Non-pigmented ciliary epithelial cell (primary cell): Measurements from ENCODE around the gene WFDC9.
"Not testable (repeated sequence)": the region's sequence is repeated elsewhere in the genome, so short reads cannot be mapped to it uniquely, and the experiment has no call there.

Experiments used
- DNase-seq: peaks from one replicate; pipeline ENCODE4 v3.0.0-alpha.2; 2010; ENCODE audit warnings: low read depth

Gene WFDC9

GRCh38 chr20:45592574-45593189, 38.4 kb downstream of the WFDC9 start:
- no peak for DNase-seq

GRCh38 chr20:45589725-45590124, 41.4 kb downstream of the WFDC9 start:
- DNase-seq = no peak

- no peak for DNase-seq
Measured at GRCh38 chr20:45588800-45589199, 42.3 kb downstream of the WFDC9 start.

- DNase-seq = not testable (repeated sequence)
Measured at GRCh38 chr20:45585986-45586385, 45.1 kb downstream of the WFDC9 start.

- DNase-seq = not testable (repeated sequence)
Measured at GRCh38 chr20:45584294-45584693, 46.8 kb downstream of the WFDC9 start.

- no peak for DNase-seq
Measured at GRCh38 chr20:45583502-45583901, 47.6 kb downstream of the WFDC9 start.

GRCh38 chr20:45581702-45582101, 49.4 kb downstream of the WFDC9 start:
- DNase-seq = no peak

GRCh38 chr20:45579184-45579583, 51.9 kb downstream of the WFDC9 start, which contains the start of gene WFDC8:
Gene WFDC8 (minus strand): TSS chr20:45579284. CDS start chr20:45579247, 37 bp downstream.
- no peak for DNase-seq

GRCh38 chr20:45578231-45578630, 52.9 kb downstream of the WFDC9 start:
- no peak for DNase-seq

- no peak for DNase-seq
Measured at GRCh38 chr20:45576995-45577394, 54.1 kb downstream of the WFDC9 start.

GRCh38 chr20:45575931-45576330, 55.2 kb downstream of the WFDC9 start:
- DNase-seq = no peak

GRCh38 chr20:45569650-45570049, 61.4 kb downstream of the WFDC9 start:
- DNase-seq = not testable (repeated sequence)

- DNase-seq = no peak
Measured at GRCh38 chr20:45564760-45565276, 66.3 kb downstream of the WFDC9 start.
